Cardiac fibroblast (primary cell): ENCODE measurements around the gene CPOX.
A peak's percentile ranks its signal among the peaks of the same experiment; 100 is the strongest.

Experiments used
- DNase-seq, 2 donors: peaks; one replicate each; pipeline versions ENCODE4 v3.0.0 to v3.0.0-alpha.2; 2010; ENCODE audit warnings: low read depth in 2 of 2
- H3K4me3 ChIP-seq, 2 donors: replicated peaks in 1 of 2; 1 replicate in 1 of 2; 2 replicates in 1 of 2; pipeline ENCODE4 v1.5.1; 2011; ENCODE audit warnings: low read depth in 2 of 2, low read length in 2 of 2, mild to moderate bottlenecking in 2 of 2, moderate library complexity in 1 of 2
- CTCF ChIP-seq: IDR thresholded peaks from one replicate; pipeline ENCODE4 v1.5.1; 2011; ENCODE audit warnings: low read depth, mild to moderate bottlenecking, low read length, inconsistent platforms

CPOX gene

GRCh38 chr3:98556164-98557130 is 37.0 kb downstream of the CPOX start:
- peak in 1 of 2 donors; percentile 25 for DNase-seq
- no peak for TF ChIP-seq CTCF
- no peak overlapping the region for H3K4me3 ChIP-seq

GRCh38 chr3:98555025-98555379 is 38.4 kb downstream of the CPOX start:
- DNase-seq, result no peak
- TF ChIP-seq CTCF, result no peak
- H3K4me3 ChIP-seq, result no peak overlapping the region

- no peak overlapping the region for H3K4me3 ChIP-seq
- no peak for DNase-seq
- TF ChIP-seq CTCF, result no peak
Measured at GRCh38 chr3:98554580-98554979, 38.8 kb downstream of the CPOX start.

GRCh38 chr3:98553753-98554152 is 39.7 kb downstream of the CPOX start:
- DNase-seq, result no peak
- no peak for TF ChIP-seq CTCF
- H3K4me3 ChIP-seq, result no peak overlapping the region

- TF ChIP-seq CTCF, result no peak
- DNase-seq, result no peak
- no peak overlapping the region for H3K4me3 ChIP-seq
Measured at GRCh38 chr3:98553021-98553563, 40.3 kb downstream of the CPOX start.

- no peak for DNase-seq
- no peak overlapping the region for H3K4me3 ChIP-seq
- TF ChIP-seq CTCF, result no peak
Measured at GRCh38 chr3:98552232-98553020, 41.0 kb downstream of the CPOX start.
